Esophagus squamous epithelium (tissue), 4 donors: ENCODE measurements around the gene TAL1.

ENCODE experiments used
- POLR2A ChIP-seq, 4 donors: fragments of 450-650 bp; IDR thresholded peaks; one replicate each; pipeline ENCODE4 v1.6.1; 2017; ENCODE audit warnings: antibody characterized with exemption in 4 of 4, mild to moderate bottlenecking in 4 of 4, moderate library complexity in 3 of 4
- TF ChIP-seq, protein P1 (sequence below), 6 experiments: fragments of 450-650 bp in 4 of 6; fragments of 200-600 bp in 2 of 6; sonication (generic) in 2 of 6; IDR thresholded peaks; one replicate each; pipeline ENCODE4 v1.5.1; 2016 to 2019; ENCODE audit warnings: antibody characterized with exemption in 6 of 6, mild to moderate bottlenecking in 4 of 6, moderate library complexity in 4 of 6

DNA sequence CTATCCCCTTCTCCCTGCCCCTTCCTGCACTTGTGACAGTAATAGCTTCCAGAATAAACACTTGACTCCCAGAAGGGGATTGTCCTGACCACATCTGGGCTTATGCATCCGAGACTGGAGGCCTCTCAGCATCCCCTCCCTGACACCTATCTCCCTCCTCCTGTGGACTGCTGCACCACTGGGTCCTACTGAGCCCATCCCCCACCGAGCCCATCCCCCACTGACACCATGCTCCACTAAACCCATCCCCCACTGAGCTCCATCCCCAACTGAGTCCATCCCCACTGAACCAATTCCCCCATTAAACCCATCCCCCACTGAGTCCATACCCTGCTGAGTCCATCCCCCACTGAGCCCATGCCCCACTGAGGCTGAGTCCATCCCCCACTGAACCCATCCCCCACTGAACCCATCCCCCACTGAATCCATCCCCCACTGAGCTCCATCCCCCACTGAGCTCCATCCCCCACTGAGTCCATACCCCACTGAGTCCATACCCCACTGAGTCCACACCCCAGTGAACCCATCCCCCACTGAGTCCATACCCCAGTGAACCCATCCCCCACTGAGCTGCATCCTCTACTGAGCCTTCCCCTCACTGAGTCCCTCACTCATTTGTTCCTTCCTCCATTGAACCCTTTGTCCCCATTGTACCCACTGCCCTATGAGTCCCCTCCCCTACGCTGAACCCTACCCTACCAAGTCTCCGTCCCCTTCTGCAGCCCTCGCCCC lies 47.8 kb downstream of the TAL1 start:
- TF ChIP-seq, protein P1, sequence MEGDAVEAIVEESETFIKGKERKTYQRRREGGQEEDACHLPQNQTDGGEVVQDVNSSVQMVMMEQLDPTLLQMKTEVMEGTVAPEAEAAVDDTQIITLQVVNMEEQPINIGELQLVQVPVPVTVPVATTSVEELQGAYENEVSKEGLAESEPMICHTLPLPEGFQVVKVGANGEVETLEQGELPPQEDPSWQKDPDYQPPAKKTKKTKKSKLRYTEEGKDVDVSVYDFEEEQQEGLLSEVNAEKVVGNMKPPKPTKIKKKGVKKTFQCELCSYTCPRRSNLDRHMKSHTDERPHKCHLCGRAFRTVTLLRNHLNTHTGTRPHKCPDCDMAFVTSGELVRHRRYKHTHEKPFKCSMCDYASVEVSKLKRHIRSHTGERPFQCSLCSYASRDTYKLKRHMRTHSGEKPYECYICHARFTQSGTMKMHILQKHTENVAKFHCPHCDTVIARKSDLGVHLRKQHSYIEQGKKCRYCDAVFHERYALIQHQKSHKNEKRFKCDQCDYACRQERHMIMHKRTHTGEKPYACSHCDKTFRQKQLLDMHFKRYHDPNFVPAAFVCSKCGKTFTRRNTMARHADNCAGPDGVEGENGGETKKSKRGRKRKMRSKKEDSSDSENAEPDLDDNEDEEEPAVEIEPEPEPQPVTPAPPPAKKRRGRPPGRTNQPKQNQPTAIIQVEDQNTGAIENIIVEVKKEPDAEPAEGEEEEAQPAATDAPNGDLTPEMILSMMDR (IDR thresholded peaks at IDR 0.05) = no peak
- no peak for TF ChIP-seq POLR2A (IDR thresholded peaks at IDR 0.05)
